ENCODE results near the gene ELN. TPM values are rescaled to one million over a fixed set of nuclear protein-coding genes. Genes with fewer than 3 reads are reported as not detected.
"Not testable (repeated sequence)": the region's sequence is repeated elsewhere in the genome, so short reads cannot be mapped to it uniquely, and the experiment has no call there.

ELN gene
- not detected for total RNA-seq

DNA sequence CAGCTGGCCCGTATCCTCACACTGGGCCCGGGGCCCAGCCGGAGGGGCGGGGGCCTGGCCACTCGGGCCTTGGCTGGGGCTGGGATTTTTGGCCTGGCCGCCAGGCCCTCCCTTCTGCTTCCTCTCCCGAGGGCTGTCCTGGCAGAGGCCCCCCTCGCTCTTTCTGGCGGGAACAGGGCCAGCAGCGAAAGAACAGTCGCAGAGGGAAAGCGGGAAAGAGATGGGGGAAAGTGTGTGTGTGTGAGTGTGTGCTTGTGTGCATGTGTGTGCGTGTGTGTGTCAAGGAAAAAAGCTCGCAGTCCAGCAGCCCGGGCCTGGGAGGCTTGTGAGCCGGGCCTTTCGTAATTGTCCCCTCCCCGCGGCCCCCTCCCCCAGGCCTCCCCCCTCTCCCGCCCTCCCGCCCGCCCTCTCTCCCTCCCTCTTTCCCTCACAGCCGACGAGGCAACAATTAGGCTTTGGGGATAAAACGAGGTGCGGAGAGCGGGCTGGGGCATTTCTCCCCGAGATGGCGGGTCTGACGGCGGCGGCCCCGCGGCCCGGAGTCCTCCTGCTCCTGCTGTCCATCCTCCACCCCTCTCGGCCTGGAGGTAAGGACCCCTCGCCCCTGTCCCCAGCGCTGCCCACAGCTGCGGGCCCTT, at the start of gene ELN:
Gene ELN, plus strand, starts transcription at position 491 of the 638 bp plus-strand sequence. Its CDS starts 15 bp downstream, at position 506.
- no peaks in the 10 kb centered on the region for H3K36me3 Mint-ChIP-seq
- no peak within 1 kb of the TSS for H3K27ac Mint-ChIP-seq
- POLR2A ChIA-PET: no interaction called here
- H3K4me3 Mint-ChIP-seq: no peak within 1 kb of the TSS
- H3K4me1 Mint-ChIP-seq: peaks cover 4% of the 10 kb centered on the region
- ATAC-seq (ENCODE audit: low read depth) (no peak), DNase-seq (no peak)
- H3K27me3 Mint-ChIP-seq: peaks cover 63% of the 10 kb centered on the region
- H3K9me3 Mint-ChIP-seq: no peaks in the 10 kb centered on the region

DNA sequence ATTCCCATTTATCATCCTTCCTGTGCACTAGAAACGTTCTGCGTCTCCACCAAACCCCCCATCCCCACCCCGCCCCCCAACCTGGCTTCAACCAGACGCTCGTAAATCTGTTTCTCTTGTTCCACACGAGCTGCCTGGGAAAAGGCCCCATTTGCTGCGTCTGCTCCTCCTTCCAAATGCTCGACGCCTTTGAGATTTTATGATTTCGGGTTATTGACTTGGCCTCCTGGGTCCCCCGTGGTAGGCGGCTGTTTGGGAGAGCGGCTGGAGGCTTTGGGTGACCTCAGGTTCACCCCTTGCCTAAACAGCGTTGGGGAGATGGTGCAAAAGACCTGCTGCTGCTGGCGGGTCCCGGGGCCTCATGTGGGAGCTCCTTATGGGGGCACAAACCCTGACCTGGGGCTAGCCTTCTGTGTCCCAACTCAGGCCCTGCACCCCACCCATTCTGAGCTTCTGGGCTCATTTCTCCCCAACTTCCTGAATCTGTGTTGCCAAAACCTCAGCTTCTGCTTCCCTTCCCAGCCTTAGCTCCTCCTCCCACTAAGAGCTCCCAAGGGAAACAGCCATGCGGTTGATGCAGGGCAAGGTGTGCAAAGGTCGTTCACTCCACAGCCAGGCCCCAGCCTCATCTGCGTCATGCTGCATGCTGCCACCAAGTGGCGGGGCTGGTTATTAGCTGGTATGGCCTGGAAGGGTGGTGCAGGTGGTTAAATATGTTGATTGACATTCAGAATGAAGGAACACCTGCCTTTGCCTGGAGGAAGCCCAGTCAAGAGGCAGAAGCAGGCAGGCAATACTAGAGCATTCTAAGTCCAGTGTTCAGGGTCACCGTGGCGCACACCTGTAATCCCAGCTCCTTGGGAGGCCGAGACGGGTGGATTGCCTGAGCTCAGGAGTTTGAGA, 49.1 kb upstream of the ELN start:
- Mint-ChIP-seq H3K27ac (no peak overlapping the region), H3K27me3 (peaks cover 12% of the 10 kb centered on the region), H3K36me3 (no peaks in the 10 kb centered on the region), H3K4me3 (no peak overlapping the region), H3K9me3 (no peaks in the 10 kb centered on the region), H3K4me1 (peaks cover 1% of the 10 kb centered on the region)
- POLR2A ChIA-PET: no interaction called here
- ATAC-seq (ENCODE audit: low read depth) (peak; percentile 58), DNase-seq (no peak)

DNA sequence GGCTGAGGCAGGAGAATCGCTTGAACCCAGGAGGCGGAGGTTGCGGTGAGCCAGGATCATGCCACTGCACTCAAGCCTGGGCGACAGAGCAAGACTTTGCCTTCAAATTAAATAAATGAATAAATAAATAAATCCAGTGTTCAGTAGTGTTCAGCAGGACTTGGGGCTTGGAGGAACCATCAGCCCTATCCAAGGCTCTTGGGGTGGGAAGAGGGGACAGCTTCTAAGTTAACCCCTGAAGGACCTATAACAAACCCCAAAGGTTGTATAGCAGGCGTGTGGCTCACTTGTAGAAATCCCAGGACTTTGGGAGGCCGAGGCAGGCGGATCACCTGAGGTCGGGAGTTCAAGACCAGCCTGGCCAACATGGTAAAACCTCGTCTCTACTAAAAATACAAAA, 48.3 kb upstream of the ELN start:
- H3K9me3 Mint-ChIP-seq; POLR2A ChIA-PET; H3K4me3 Mint-ChIP-seq; H3K36me3 Mint-ChIP-seq; ATAC-seq (ENCODE audit: low read depth); H3K27ac Mint-ChIP-seq; H3K4me1 Mint-ChIP-seq; DNase-seq: not testable (repeated sequence)
- peaks cover 12% of the 10 kb centered on the region for H3K27me3 Mint-ChIP-seq

DNA sequence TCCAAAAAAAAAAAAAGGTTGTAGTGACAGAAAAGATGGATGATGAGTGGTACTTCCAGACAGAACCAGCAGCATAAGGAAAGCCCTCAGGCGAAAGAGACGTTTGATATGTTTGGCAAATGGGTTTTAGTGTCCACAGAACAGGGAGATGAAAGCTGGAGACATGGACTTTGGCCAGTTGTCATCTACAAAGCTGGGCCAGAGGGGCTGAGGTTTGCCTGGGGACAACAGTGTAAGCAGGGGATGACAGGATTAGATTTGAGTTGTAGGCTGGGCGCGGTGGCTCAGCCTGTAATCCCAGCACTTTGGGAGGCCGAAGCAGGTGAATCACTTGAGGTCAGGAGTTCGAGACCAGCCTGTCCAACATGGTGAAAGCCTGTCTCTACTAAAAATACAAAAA, 47.8 kb upstream of the ELN start:
- ATAC-seq (ENCODE audit: low read depth) (no peak), DNase-seq (no peak)
- H3K4me3 Mint-ChIP-seq: no peak overlapping the region
- H3K27ac Mint-ChIP-seq: no peak overlapping the region
- POLR2A ChIA-PET: no interaction called here
- no peaks in the 10 kb centered on the region for H3K36me3 Mint-ChIP-seq
- H3K4me1 Mint-ChIP-seq: peaks cover 1% of the 10 kb centered on the region
- H3K27me3 Mint-ChIP-seq: peaks cover 12% of the 10 kb centered on the region
- H3K9me3 Mint-ChIP-seq: no peaks in the 10 kb centered on the region

DNA sequence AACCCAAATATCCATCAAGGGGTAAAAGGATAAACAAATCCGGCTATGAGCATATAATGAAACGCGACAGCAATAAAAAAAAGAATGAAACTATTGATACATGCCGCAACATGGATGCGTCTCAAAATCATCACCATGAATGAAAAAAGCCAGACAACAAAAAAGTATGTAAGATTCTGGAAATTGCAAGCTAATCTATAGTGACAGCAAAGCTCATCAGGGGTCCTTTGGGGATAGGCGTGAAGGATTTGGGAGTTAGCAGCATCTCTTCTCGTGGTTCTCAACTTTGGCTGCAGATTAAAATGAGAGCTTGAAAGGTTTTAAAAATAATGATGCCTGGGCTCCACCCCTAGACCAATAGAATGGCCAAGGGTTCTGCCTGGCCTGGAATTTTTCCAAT, 46.0 kb upstream of the ELN start:
- POLR2A ChIA-PET: no interaction called here

DNA sequence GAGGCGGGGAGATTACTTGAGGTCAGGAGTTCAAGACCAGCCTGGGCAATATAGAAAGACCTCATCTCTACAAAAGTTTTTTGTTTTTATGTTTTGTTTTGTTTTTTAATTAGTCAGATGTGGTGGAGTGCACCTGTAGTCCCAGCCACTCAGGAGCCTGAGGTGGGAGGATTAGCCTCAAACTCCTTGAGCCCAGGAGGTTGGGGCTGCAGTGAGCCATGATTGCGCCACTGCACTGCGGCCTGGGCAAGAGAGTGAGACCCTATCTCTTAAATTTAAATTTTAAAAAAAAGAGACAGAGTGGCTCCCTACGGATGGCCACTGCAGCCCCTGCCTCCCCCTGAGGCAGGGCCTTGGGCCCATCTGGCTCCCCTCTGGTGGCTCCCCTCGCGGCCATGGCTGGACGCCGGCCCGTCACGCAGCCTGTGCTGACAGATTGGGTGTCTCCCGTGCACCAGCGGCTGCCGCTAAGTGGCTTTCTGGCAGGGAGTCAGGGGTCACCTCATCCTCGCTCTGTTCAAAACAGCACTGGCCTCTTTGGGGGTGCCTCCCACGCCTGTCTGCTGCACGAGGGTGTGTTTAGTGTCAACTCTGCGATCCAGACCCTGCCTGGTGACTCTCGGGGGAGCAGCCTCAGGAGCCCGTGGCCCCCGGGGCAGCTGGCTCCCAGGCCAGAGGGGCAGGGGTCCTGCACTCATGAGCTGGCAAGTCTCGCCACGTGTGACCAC, 44.4 kb upstream of the ELN start:
- Mint-ChIP-seq H3K27me3 (peaks cover 8% of the 10 kb centered on the region), H3K36me3 (no peaks in the 10 kb centered on the region), H3K4me1 (peaks cover 1% of the 10 kb centered on the region), H3K9me3 (no peaks in the 10 kb centered on the region), H3K4me3 (no peak overlapping the region), H3K27ac (no peak overlapping the region)
- DNase-seq (no peak), ATAC-seq (ENCODE audit: low read depth) (no peak)
- POLR2A ChIA-PET: no interaction called here

More for the DNA sequence above, 46.0 kb upstream of the ELN start:
- Mint-ChIP-seq H3K27ac (no peak overlapping the region), H3K4me1 (peaks cover 1% of the 10 kb centered on the region), H3K36me3 (no peaks in the 10 kb centered on the region), H3K4me3 (no peak overlapping the region), H3K27me3 (peaks cover 12% of the 10 kb centered on the region), H3K9me3 (no peaks in the 10 kb centered on the region)
- DNase-seq (no peak), ATAC-seq (ENCODE audit: low read depth) (no peak)

DNA sequence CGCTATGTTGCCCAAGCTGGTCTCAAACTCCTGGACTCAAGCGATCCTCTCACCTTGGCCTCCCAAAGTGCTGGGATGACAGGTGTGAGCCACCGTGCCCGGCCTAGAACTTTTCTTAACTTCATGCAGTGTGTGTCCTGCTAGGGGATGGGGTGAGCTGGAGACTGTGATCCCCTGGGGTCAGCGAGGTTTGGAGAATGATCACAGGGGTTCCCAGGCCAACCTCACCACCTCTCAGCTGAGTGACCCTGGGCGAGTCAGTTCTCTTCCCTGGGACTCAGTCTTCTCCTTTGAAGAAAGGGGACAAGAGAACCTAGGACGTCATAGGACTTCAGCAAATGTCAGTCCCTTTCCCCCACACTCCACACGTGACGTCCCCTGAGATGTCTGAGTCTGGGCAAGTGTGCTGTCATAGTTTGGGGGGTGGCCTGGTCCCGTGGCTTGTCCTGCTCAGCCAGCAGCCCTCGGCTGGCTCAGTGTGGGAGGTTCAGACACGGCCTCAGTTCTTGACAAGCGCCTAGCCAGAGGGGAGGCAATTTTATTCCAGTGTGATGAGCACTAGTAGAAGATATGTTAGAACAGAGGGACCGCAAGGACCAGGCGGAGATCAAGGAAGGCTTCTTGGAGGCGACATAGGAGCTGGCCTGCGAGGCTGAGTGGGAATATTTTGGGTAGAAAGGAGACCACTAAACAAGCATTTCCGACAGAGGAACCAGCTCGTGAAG, 43.3 kb upstream of the ELN start:
- H3K27me3 Mint-ChIP-seq: peaks cover 5% of the 10 kb centered on the region
- no peaks in the 10 kb centered on the region for H3K4me1 Mint-ChIP-seq
- H3K9me3 Mint-ChIP-seq: no peaks in the 10 kb centered on the region
- peak overlapping the region; percentile 38 for H3K27ac Mint-ChIP-seq
- POLR2A ChIA-PET: no interaction called here
- DNase-seq (no peak), ATAC-seq (ENCODE audit: low read depth) (no peak)
- H3K36me3 Mint-ChIP-seq: no peaks in the 10 kb centered on the region
- H3K4me3 Mint-ChIP-seq: no peak overlapping the region

DNA sequence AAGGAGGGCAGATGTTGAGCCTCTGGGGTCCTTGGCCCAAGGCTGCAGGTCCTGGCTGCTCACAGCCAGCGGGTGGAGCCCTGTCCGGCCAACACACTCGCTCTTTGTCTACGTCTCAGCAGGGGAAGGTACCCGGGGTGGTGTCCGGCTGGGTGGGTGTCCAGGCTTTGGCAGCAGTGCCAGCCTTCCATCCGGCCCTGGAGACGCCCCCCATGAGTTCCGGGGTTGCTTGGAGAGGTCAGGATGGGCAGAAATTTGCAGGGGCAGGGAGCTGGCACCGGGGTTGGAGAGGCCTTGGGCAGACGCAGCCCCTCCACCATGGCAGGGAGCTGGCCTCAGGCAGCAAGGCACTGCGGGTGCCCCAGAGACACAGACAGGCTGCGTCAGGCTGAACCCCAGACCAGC, 42.2 kb upstream of the ELN start:
- Mint-ChIP-seq H3K9me3 (no peaks in the 10 kb centered on the region), H3K36me3 (no peaks in the 10 kb centered on the region), H3K27me3 (peaks cover 5% of the 10 kb centered on the region), H3K4me1 (no peaks in the 10 kb centered on the region), H3K27ac (no peak overlapping the region), H3K4me3 (no peak overlapping the region)
- DNase-seq (no peak), ATAC-seq (ENCODE audit: low read depth) (no peak)
- POLR2A ChIA-PET: no interaction called here

DNA sequence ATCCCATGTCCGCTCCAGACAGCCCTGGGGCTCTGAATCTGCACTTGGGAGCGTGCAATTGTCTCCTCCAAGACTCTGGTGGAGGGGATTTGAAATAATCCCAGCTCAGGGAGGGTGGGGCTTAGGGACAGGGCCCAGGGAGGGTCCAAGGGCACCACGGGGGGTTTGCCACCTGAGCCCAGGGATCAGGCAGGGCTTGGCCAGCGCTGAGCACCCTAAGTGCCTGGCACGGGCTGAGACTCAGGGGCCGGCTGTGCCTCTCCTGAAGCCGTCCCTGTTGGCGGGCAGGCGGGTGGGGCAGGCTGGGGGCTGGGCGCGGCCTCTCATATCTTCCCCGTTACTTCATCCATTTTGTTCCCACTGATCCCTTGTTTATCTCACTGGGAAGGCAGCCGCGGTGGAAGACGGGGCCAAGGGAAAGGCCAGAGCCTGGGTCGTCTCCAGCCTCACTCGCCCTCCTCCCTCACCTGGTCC, 41.8 kb upstream of the ELN start:
- Mint-ChIP-seq H3K27ac (no peak overlapping the region), H3K27me3 (peaks cover 1% of the 10 kb centered on the region), H3K9me3 (no peaks in the 10 kb centered on the region), H3K36me3 (no peaks in the 10 kb centered on the region), H3K4me3 (no peak overlapping the region), H3K4me1 (no peaks in the 10 kb centered on the region)
- POLR2A ChIA-PET: no interaction called here
- ATAC-seq (ENCODE audit: low read depth): no peak
- DNase-seq: no peak

DNA sequence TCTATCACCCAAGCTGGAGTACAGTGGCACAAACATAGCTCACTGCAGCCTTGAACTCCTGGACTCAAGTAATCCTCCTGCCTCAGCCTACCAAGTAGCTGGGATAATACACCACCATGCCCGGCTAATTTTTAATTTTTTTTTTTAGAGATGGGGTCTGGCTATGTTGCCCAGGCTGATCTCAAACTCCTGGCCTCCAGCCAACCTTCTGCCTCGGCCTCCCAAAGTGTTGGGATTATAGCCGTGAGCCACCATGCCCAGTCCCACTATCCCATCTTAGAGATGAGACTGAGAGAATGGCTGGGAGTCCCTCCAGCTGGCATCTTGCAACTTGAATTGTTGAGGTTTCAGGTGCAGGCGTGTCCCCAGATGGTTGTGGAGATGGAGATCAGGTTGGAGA, 40.7 kb upstream of the ELN start:
- no peak overlapping the region for H3K4me3 Mint-ChIP-seq
- H3K27ac Mint-ChIP-seq: no peak overlapping the region
- POLR2A ChIA-PET: no interaction called here
- no peaks in the 10 kb centered on the region for H3K27me3 Mint-ChIP-seq
- no peak for ATAC-seq (ENCODE audit: low read depth)
- H3K36me3 Mint-ChIP-seq: no peaks in the 10 kb centered on the region
- DNase-seq: no peak
- H3K4me1 Mint-ChIP-seq: no peaks in the 10 kb centered on the region
- H3K9me3 Mint-ChIP-seq: no peaks in the 10 kb centered on the region

DNA sequence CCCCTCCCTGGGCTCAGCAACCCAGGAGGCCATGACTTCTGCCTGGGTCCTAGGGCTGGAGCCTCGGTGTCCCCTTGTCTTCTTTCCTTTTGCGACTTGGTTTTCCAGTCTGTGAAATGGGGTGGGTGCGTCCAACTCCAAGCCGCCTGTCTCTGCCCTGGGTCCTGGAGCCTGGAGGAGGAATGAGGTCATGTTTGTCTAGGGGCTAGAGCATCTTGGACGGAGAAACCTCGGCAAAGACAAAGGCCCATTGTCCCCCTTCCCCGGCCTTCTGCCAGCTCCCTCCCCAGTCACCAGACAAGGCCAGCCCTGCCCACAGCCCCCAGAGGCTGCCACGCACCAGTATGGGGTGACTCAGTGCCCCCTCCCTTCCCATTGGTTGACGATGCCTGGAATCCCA, 39.8 kb upstream of the ELN start:
- Mint-ChIP-seq H3K4me3 (no peak overlapping the region), H3K4me1 (no peaks in the 10 kb centered on the region), H3K9me3 (no peaks in the 10 kb centered on the region), H3K36me3 (no peaks in the 10 kb centered on the region), H3K27me3 (no peaks in the 10 kb centered on the region), H3K27ac (no peak overlapping the region)
- POLR2A ChIA-PET: no interaction called here
- ATAC-seq (ENCODE audit: low read depth) (no peak), DNase-seq (no peak)

DNA sequence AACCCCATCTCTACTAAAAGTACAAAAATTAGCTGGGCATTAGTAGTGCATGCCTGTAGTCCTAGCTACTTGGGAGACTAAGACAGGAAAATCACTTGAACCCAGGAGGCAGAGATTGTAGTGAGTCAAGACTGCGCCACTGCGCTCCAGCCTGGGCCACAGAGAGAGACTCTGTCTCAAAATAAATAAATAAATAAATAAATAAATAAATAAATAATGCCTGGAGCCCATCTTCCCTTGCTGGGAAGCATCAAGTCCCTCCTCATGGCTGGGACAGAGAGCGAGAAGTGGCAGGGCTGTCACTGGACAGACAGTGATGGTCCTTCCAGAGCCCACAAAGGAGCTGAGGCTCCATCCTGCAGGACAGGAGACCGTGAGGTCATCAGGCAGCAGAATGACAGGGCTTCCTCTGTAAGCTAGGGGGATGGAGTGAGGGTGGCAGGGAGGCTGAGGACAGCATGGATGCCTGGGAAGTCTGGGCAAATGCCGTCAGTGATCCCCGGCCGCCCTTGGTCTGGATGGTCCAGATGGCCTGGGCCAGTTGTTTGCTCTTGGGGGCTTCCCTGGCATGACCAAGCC, 36.4 kb upstream of the ELN start:
- H3K36me3 Mint-ChIP-seq: no peaks in the 10 kb centered on the region

DNA sequence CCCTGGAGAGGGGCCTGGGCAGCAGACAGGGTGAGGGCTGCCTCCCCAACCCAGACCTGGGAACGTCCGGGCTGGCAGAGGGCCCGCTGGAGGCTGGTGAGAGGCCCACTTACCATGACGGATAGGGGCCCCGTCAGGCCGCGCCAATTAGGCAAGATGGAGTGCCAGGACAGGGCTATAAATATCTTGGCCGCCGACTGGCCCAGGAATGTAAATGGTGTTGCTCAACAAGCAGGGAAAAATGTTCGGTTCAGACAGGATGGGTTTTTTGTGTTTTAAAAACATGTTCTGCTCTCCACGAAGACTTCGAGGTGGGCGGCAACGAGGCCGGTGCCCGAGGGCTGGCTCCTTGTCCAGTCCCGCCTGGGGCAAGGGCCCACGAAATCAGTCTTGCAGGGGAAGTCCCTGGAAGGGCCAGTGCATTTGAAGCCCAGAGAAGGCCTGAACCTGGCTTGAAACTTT, 35.8 kb upstream of the ELN start:
- no peak for DNase-seq
- Mint-ChIP-seq H3K36me3 (no peaks in the 10 kb centered on the region), H3K9me3 (peaks cover 13% of the 10 kb centered on the region), H3K4me3 (no peak overlapping the region), H3K4me1 (no peaks in the 10 kb centered on the region), H3K27ac (no peak overlapping the region), H3K27me3 (no peaks in the 10 kb centered on the region)
- no peak for ATAC-seq (ENCODE audit: low read depth)
- POLR2A ChIA-PET: no interaction called here

More for the DNA sequence above, 36.4 kb upstream of the ELN start:
- Mint-ChIP-seq H3K9me3 (peaks cover 13% of the 10 kb centered on the region), H3K27me3 (no peaks in the 10 kb centered on the region), H3K27ac (no peak overlapping the region), H3K4me1 (no peaks in the 10 kb centered on the region), H3K4me3 (no peak overlapping the region)
- DNase-seq (no peak), ATAC-seq (ENCODE audit: low read depth) (no peak)
- POLR2A ChIA-PET: no interaction called here

All from activated naive CD8-positive, alpha-beta T cell treated with anti-CD3 and anti-CD28 coated beads, Interleukin-2, amount 10 ng/mL, durations not matched to agents 7 days and 5 days (primary cell).